ENCODE data around the gene PKN2.

- TF ChIP-seq SUZ12 (IDR thresholded peaks at IDR 0.05) (no peak), FOXK2 (IDR thresholded peaks at IDR 0.05) (no peak), NFRKB (IDR thresholded peaks at IDR 0.05) (no peak)
These were observed 21.9 kb upstream of the PKN2 start for GRCh38 chr1:88661951-88662699.
